Endothelial cell (in vitro differentiated cells): ENCODE results near the gene MS4A8. TPM values are rescaled to one million over a fixed set of nuclear protein-coding genes. Genes with fewer than 3 reads are reported as not detected.
A peak's percentile ranks its signal among the peaks of the same experiment; 100 is the strongest.

ENCODE experiments used
- DNase-seq: peaks from one replicate; pipeline ENCODE4 v3.0.0; 2021; ENCODE audit warnings: low spot score
- H3K27ac Mint-ChIP-seq: one replicate; pipeline ENCODE4 v1.8.0; 2021; ENCODE audit warnings: mixed read lengths, inconsistent platforms; ENCODE audit not compliant: unreplicated experiment
- H3K27me3 Mint-ChIP-seq: one replicate; pipeline ENCODE4 v1.8.0; 2021; ENCODE audit warnings: mild to moderate bottlenecking, moderate library complexity, mixed read lengths, inconsistent platforms; ENCODE audit not compliant: unreplicated experiment
- H3K36me3 Mint-ChIP-seq: one replicate; pipeline ENCODE4 v1.8.0; 2021; ENCODE audit warnings: mild to moderate bottlenecking, low read depth, mixed read lengths, inconsistent platforms; ENCODE audit not compliant: unreplicated experiment
- H3K4me1 Mint-ChIP-seq: one replicate; pipeline ENCODE4 v1.8.0; 2021; ENCODE audit warnings: mild to moderate bottlenecking, mixed read lengths, inconsistent platforms; ENCODE audit not compliant: unreplicated experiment
- H3K4me3 Mint-ChIP-seq: one replicate; pipeline ENCODE4 v1.8.0; 2021; ENCODE audit warnings: mild to moderate bottlenecking, mixed read lengths, inconsistent platforms; ENCODE audit not compliant: unreplicated experiment
- H3K9me3 Mint-ChIP-seq: one replicate; pipeline ENCODE4 v1.8.0; 2021; ENCODE audit warnings: mixed read lengths, inconsistent platforms; ENCODE audit not compliant: unreplicated experiment
- total RNA-seq: library from RNA; stranded (reverse); fragmentation: NEBNext Ultra II Directional; extraction: Animal tissue kit (Norgen Biotek cat#: 25700); gene quantifications from one replicate; pipeline ENCODE4 v1.2.1, GENCODE V29; 2021; ENCODE audit not compliant: unreplicated experiment
- TF ChIP-seq, protein P1 (sequence below): fragments of 200-600 bp; sonication (generic); IDR thresholded peaks from one replicate; pipeline ENCODE4 v1.5.0; 2021; ENCODE audit warnings: antibody characterized with exemption; ENCODE audit not compliant: unreplicated experiment

Gene MS4A8
- total RNA-seq, 1 donor from 2014 or later = not detected

DNA sequence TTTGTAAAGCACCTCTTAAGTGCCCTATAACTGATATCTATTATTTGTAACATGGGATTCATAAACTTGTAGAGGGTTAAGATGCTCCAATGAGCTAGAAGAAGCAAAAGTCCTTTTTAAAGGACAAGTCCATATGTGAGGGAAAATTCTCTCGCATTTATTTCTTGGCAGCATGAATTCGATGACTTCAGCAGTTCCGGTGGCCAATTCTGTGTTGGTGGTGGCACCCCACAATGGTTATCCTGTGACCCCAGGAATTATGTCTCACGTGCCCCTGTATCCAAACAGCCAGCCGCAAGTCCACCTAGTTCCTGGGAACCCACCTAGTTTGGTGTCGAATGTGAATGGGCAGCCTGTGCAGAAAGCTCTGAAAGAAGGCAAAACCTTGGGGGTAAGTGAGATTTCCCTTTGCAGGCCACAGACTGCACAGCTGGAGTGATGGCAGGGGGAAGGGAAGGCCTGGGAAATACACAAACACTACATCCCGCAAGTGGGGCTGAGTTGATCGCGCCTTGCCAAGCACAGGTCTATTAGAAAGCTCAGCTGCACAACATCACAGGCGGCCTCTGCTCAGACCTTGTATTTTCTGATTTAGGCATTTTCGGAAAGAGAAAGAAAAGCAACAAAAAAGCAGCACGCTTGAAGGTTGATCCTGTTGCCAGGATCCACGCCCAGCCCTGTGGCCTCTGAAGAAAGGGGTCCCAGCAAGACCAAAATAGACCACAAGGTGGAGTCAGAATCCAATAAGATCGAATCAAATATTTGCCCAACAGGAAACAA, 1.5 kb downstream of the MS4A8 start:
- DNase-seq = peak; percentile 63
- H3K4me3 Mint-ChIP-seq = no peak overlapping the region
- H3K4me1 Mint-ChIP-seq = peaks cover 3% of the 10 kb centered on the region
- H3K27me3 Mint-ChIP-seq = peaks cover 4% of the 10 kb centered on the region
- no peaks in the 10 kb centered on the region for H3K9me3 Mint-ChIP-seq
- H3K36me3 Mint-ChIP-seq = no peaks in the 10 kb centered on the region
- TF ChIP-seq, protein P1, sequence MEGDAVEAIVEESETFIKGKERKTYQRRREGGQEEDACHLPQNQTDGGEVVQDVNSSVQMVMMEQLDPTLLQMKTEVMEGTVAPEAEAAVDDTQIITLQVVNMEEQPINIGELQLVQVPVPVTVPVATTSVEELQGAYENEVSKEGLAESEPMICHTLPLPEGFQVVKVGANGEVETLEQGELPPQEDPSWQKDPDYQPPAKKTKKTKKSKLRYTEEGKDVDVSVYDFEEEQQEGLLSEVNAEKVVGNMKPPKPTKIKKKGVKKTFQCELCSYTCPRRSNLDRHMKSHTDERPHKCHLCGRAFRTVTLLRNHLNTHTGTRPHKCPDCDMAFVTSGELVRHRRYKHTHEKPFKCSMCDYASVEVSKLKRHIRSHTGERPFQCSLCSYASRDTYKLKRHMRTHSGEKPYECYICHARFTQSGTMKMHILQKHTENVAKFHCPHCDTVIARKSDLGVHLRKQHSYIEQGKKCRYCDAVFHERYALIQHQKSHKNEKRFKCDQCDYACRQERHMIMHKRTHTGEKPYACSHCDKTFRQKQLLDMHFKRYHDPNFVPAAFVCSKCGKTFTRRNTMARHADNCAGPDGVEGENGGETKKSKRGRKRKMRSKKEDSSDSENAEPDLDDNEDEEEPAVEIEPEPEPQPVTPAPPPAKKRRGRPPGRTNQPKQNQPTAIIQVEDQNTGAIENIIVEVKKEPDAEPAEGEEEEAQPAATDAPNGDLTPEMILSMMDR = peak; percentile 76
- no peak overlapping the region for H3K27ac Mint-ChIP-seq

DNA sequence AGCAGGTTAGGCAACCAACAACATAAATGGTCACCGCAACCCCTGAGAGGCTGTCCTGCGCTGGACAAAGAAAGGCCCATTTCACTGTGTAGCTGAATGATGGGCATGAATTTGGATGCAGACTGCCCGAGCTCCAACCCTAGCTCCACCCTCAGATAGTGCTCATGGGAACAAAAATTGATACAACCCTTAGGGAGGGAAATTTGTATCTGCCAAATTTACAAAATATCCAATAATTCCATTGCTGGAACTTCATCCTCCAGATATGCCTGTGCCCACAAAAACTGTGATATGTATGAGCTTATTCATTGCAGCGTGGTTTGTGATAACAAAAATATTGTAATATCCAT, 2.0 kb downstream of the MS4A8 start:
- Mint-ChIP-seq H3K9me3 (no peaks in the 10 kb centered on the region), H3K27me3 (peaks cover 4% of the 10 kb centered on the region), H3K4me3 (no peak overlapping the region), H3K4me1 (peaks cover 3% of the 10 kb centered on the region), H3K36me3 (no peaks in the 10 kb centered on the region), H3K27ac (no peak overlapping the region)
- TF ChIP-seq, protein P1 = peak; percentile 49
- DNase-seq = no peak

DNA sequence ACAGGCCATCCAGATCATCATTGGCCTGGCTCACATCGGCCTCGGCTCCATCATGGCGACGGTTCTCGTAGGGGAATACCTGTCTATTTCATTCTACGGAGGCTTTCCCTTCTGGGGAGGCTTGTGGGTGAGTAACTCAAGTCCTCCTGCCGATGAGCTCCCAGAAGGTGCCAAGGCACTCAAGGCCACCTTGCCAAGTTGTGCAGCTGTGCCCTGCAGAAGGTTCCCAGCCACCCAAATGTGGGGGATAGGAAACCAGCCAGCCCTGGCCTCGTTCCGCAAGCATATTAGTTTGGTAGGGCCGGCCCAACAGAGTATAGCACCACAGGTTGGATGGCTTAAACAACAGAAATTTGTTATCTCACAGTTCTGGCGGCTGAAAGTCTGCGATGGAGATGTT, 4.0 kb downstream of the MS4A8 start:
- no peak overlapping the region for H3K27ac Mint-ChIP-seq
- H3K4me3 Mint-ChIP-seq = no peak overlapping the region
- no peaks in the 10 kb centered on the region for H3K36me3 Mint-ChIP-seq
- H3K9me3 Mint-ChIP-seq = no peaks in the 10 kb centered on the region
- TF ChIP-seq, protein P1 = no peak
- peaks cover 3% of the 10 kb centered on the region for H3K4me1 Mint-ChIP-seq
- H3K27me3 Mint-ChIP-seq = peaks cover 4% of the 10 kb centered on the region
- DNase-seq = no peak

DNA sequence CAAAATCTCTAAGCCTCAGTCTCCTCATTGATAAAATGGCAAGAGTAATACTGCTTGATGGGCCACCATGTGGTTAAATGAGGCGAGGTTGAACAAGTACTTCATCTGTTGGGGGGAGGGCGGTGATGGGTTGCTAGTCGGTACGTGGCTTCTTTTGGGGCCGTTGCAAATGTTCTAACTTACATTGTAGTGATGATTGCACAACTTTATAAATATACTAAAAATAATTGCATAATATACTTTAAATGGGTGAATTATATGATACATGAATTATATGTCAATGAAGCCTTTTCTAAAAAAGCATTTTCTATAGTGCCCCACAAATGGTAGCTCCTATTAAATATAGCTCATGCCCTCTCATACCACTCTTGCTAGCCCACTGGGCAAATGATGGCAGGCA, 6.5 kb downstream of the MS4A8 start:
- Mint-ChIP-seq H3K27me3 (peaks cover 4% of the 10 kb centered on the region), H3K27ac (no peak overlapping the region), H3K4me3 (no peak overlapping the region), H3K36me3 (no peaks in the 10 kb centered on the region), H3K4me1 (peaks cover 3% of the 10 kb centered on the region), H3K9me3 (no peaks in the 10 kb centered on the region)
- no peak for DNase-seq
- TF ChIP-seq, protein P1 = no peak

DNA sequence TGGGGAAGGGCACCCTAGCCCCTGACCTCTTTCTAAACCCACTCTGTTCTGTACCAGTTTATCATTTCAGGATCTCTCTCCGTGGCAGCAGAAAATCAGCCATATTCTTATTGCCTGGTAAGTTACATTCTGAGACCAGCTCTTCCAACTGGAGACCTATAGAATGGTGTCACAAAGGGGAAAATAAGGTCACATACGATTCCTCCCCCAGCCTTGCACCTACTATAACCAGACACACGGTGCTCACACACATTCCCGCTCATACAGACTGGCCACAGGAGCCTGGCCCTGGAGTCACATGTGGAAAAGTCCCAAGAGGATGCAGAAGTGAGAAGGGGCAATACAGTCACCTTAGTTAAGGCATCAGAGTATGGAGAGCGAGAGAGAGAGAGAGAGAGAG, 7.5 kb downstream of the MS4A8 start:
- no peak for DNase-seq
- TF ChIP-seq, protein P1 = no peak
- Mint-ChIP-seq H3K4me1 (no peaks in the 10 kb centered on the region), H3K36me3 (no peaks in the 10 kb centered on the region), H3K27ac (no peak overlapping the region), H3K4me3 (no peak overlapping the region), H3K9me3 (no peaks in the 10 kb centered on the region), H3K27me3 (peaks cover 2% of the 10 kb centered on the region)
